GM20000 (cell line): ENCODE data around the gene SEBOX.

Source experiments
- DNase-seq: peaks from one replicate; pipeline ENCODE4 v3.0.0; 2012; ENCODE audit warnings: low spot score
- TF ChIP-seq, protein P1 (sequence below): IDR thresholded peaks from 2 replicates; pipeline ENCODE4 v1.5.1; 2012; ENCODE audit warnings: mild to moderate bottlenecking, control low read depth; ENCODE audit errors: extremely low read depth, missing control alignments

Gene SEBOX

DNA sequence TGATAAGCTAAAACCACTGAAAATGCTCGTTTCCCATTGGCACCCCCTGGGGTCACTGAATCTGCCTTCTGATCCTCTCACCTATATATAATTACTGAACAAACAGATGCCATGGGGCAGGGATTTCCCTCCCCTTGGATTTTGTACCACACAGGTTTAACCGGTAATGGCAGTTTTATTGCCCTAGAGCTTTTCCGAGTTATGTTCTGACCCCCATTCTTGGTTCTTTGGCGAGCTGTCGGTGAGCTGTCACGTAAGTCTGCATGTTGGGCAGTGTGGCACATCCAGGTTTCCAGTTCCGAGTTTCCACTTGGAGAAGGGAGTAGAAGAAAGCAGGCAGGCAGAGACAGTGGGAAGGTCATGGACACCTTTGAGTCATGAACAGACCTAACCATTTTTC lies 38.9 kb downstream of the SEBOX start:
- TF ChIP-seq, protein P1, sequence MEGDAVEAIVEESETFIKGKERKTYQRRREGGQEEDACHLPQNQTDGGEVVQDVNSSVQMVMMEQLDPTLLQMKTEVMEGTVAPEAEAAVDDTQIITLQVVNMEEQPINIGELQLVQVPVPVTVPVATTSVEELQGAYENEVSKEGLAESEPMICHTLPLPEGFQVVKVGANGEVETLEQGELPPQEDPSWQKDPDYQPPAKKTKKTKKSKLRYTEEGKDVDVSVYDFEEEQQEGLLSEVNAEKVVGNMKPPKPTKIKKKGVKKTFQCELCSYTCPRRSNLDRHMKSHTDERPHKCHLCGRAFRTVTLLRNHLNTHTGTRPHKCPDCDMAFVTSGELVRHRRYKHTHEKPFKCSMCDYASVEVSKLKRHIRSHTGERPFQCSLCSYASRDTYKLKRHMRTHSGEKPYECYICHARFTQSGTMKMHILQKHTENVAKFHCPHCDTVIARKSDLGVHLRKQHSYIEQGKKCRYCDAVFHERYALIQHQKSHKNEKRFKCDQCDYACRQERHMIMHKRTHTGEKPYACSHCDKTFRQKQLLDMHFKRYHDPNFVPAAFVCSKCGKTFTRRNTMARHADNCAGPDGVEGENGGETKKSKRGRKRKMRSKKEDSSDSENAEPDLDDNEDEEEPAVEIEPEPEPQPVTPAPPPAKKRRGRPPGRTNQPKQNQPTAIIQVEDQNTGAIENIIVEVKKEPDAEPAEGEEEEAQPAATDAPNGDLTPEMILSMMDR, result no peak
- DNase-seq, result no peak

DNA sequence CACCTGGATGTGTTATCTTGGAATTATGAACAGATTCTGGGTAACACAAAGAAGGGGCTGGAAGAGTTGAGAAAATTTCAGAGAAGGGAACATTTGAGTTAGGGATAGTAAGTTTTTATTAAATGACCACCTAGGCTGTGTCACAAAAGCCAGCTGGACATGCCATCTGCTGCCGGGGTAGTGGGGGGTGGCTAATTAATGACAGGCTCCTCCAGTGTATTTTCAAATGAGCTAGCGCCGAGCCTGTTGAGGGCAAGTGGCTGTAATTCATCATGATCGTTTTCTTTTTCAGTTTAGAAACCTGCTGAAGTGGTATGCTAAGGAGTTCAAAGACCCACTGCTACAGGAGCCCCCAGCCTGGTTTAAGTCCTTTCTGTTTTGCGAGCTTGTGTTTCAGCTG lies 39.8 kb downstream of the SEBOX start:
- no peak for DNase-seq

DNA sequence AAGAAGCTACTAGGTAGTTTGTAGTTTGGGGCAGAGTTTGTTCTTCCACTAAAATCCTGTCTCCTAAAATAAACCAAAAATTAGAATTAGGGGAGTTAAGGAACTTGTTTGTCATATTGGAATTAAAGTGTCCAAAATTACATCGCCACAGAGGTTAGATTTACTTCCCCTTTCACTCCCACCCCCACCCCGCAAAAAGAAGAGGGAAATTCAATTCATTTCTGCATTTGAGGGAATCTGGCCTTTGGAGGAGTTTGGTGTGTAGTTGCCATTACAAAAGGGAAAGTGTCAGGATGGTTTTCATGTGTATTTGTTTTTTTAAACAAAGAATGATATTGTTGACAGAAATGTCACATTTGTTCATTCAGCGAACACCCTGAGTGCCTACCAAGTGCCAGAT lies 40.2 kb downstream of the SEBOX start:
- TF ChIP-seq, protein P1, result no peak
- no peak for DNase-seq

More for the DNA sequence above, 39.8 kb downstream of the SEBOX start:
- TF ChIP-seq, protein P1, result no peak

DNA sequence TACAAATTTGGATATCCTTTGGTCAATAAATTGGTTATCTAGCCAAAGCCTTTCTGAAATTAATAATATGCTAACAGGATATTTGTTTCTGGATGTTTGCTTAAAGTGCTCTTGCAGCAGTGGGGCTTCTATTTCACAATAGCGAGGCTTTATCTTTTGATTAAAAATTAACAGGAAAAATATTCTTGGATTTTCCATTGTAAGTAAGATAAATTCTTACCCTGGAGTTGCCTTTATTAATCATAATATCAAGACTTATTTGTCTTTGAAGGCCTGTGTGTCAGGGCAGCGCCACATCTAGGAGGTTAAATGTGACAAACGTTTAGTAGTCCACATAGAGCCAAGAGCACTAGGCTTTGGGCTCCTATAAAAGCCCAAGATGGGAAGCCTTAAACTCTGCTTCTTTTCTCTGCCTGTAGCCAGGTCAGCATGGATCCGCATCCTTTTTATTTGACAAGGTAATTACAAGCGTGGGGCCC lies 40.7 kb downstream of the SEBOX start:
- no peak for DNase-seq
- TF ChIP-seq, protein P1, result no peak

DNA sequence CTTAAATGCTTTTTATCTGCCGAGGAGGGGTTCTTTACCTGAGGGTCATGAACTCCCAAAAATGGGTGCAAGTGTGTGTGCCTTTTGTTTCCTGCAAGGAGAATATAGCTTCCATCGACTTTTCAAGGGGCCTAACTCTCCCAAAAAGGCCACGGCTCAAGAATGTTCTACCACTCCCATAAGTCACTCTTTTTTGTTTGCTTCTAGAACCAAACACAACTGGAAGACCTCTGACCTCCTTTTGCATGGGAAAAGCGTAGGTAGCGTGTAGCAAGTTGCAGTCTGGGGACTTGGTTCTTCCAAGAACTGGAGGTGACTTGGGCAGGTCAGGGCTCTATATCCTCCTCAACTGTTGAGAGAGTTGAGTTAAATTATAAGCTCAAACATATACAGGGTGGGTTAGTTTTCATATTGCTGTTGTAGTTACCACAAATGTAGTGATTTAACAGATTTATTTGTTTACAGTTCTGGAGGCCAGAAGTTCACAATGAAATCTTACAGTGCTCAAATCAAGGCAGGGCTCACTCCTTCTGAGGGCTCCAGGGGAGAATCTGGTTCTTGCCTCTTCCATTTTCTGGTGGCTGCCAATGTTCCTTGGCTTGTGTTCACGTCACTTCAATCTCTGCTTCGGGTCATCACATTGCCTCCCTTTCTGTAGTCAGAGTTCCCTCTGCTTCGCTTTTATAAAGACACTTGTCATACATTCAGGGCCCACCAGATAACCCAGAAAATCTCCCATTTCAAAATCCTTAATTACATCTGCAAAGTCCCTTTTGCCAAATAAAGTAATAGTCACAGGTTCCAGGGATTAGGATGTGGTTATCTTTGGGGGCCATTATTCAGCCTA lies 44.6 kb downstream of the SEBOX start:
- TF ChIP-seq, protein P1, result no peak
- no peak for DNase-seq

DNA sequence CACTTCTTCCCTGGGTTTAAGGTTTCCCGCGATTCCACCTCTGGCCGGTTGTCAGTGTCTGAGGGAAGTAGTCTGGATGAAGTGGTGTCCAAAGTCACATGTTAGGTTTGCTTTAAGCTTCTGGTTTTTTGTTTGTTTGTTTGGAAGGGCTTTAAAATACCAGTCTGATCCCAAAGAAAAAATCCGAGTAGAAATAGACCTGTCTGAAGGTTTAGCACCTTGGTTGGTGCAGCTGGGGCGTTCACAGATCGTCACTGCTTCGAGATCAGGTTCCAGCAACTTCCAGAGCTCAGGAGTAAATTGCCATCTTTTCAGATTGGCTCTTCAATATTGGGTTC lies 45.4 kb downstream of the SEBOX start:
- TF ChIP-seq, protein P1, result no peak
- no peak for DNase-seq

DNA sequence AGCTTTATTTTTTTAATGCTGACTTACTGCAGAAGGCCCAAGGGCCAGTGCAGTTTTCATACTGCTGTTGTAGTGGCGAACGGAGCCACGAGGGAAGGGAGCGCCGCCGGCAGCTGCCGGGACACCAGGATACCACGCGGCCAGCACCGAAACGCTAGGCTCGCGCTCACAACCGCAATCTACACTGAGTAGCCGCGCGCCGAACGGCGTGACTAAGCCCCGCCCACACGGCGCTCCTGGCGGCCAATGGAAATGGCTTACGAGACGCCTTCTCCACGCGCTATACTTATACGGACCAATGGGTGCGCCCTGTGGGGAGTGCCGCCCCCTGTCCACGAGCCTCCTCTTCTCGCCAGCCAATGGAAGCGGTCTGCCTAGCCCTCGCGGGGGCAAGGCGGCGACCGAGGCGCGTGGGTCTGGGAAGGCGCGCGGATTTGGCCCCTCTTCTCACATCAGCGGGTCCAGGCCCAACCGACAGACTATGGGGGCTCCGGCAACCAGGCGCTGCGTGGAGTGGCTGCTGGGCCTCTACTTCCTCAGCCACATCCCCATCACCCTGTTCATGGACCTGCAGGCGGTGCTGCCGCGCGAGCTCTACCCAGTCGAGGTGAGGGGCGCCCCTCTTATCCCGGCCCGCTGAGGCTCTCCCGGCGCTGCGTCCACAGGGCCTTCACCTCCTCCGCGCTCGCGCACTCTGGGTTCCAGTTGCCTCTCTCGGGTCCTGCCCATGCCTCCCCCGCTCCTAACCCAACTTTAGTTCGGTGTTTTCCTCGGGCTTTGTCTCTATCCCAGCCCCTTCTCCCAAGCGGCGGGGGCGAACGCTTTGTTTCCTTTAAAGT lies 46.0 kb downstream of the SEBOX start, which contains the start of gene TMEM97:
Gene TMEM97 (plus strand): TSS at position 442 of the 839 bp plus-strand sequence. CDS start 40 bp downstream, at position 482.
- DNase-seq, result peak; percentile 96
- TF ChIP-seq, protein P1, result no peak
